GM19438 (cell line): ENCODE measurements around the gene LRRTM4.
"Not testable (repeated sequence)": the region's sequence is repeated elsewhere in the genome, so short reads cannot be mapped to it uniquely, and the experiment has no call there.

Experiments used
- ATAC-seq: cut with Tn5 transposase; IDR thresholded peaks from one replicate; pipeline ENCODE4 v1.9.1; 2021; ENCODE audit warnings: low read depth; ENCODE audit not compliant: unreplicated experiment

LRRTM4 gene

DNA sequence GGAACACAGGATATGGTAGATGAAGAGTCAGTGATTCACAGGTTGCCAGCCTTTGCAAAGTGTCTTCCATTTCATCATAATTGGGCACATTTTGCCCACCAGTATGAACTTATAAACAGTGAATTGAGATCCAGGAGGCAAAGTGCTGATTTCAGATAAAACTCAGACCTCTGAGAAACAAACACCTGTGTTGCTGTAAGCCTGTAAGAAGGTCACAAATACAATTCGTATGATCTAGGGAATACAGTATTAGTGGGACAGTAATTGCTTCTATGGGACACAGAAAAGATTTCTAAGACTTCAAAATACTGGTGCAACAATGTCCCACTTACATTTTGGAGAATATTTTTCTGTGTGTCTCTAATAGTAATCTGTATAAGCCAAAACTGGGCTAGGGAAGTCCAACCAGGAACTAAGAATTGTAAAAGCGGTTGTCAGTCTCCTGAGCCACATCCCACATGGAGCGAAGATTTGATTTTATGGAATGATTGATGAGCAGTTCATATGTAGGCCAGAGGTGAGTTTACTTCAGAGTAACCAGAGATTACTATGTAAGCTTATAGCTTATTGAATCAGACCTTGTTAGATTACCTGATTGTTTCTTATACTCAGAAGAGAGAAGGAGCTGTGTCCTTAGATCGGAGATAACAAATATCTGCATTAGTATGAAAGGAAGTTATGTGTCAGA, 728.4 kb downstream of the LRRTM4 start:
- no peak for ATAC-seq

DNA sequence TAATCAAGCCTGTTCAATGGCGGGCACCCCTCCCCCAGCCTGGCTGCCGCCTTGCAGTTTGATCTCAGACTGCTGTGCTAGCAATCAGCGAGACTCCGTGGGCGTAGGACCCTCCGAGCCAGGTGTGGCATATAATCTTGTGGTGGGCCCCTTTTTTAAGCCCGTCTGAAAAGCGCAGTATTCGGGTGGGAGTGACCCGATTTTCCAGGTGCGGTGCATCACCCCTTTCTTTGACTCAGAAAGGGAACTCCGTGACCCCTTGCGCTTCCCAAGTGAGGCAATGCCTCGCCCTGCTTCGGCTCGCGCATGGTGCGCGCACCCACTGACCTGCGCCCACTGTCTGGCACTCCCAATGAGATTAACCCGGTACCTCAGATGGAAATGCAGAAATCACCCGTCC, 740.9 kb downstream of the LRRTM4 start:
- not testable (repeated sequence) for ATAC-seq

DNA sequence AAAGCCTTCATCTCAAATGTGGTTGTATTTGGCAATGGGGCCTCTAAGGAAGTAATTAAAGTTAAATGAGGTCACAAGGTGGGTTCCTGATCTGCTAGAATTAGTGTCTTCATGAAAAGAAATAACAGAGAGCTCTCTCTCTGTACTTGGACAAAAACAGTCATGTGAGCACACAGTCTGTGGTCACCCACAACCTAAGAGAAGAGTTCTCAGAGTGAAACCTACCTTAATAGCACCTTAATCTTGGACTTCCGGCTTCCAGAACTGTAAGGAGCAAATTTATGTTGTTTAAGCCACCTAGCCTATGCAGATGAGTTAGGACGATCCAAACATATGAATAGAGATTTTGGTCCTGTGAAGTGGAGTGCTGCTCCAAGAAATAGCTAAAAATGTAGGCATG, 758.9 kb downstream of the LRRTM4 start:
- peak; percentile 33 for ATAC-seq

DNA sequence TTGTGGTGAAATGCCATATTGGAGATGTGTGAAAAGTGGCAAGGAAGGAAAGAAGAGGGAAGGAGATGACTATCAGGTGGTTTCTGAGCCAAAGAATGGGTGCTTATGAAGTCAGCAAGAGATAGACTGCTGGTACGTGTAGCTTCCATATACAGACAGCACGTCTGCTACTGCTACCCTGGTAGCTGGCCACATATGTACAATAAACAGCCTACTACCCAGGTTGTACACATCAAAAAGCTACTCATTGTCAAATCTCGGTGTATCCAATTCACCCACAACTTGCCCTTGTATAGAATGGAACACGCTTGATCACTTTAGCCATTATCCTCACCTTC, 761.8 kb downstream of the LRRTM4 start:
- ATAC-seq, result peak; percentile 32

DNA sequence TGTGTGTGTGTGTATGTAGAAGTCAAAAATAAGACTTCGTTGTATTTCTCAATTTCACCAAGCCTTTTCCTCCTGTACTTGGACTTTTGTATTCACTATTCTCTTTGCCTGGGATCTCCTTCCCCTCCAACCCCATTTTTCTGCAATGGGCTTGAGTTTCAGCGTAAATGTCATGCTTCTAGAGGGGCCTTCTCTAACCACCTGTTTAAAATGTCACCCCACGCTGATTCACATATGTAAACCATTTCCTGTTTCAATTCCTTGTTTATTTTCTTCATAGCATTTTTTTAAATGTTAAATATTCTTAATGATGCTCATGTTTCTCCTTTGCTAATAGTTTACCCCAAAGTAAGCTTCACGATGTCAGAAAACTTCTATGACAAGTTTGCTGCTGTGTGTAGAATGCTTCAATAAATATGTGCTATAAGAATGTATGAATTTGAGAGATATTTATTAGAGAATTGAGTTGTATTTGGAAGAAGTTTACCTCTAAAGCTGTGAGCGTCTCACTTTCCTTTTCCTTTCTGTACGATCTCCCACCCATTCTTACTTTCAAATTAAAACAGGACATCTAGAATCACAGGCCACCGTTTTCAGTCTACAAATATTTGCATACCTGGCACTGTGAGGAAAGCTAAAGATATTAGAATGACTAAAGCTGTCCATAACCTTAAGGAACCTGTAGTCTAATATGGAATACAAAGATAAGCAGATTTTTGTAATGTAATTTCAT, 762.4 kb downstream of the LRRTM4 start:
- ATAC-seq, result peak; percentile 69

DNA sequence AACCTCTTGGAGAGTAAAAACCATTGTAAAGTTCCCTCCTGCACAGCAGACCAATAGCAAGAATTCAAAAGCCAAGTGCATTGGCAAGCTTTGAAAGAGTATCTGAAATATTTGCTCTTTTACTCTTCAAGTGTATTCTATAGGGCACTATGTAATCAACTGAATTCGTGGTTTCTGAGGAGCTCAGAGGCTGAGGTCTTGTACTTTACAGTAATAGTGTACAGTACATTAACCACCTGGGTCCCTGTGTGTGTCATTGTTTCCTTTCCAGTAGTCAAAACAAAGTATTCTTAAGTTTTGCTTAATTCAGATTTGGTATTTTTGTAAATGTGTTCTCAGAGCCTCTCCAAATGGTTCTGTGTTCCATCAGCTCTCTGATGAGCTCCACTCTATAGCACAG, 769.7 kb downstream of the LRRTM4 start:
- no peak for ATAC-seq

DNA sequence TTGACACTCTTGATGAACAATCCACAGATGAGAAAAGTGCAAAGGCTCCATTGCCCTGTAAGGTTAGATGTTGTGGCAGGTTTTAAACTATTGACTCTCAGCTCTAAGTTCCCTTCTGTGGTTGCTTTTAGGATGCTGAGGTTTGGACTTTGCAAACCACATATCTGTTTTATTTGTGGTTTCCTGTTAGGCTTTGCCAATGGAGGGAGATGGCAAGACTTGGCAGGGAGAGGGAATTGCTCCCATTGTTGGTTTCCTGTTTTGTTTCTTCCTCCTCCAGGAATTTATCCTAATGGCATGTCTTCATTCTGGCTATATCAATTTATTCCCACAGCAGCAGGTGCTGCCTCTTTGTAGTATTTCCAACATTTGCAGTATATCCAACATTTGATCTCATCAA, 772.3 kb downstream of the LRRTM4 start:
- ATAC-seq, result no peak

DNA sequence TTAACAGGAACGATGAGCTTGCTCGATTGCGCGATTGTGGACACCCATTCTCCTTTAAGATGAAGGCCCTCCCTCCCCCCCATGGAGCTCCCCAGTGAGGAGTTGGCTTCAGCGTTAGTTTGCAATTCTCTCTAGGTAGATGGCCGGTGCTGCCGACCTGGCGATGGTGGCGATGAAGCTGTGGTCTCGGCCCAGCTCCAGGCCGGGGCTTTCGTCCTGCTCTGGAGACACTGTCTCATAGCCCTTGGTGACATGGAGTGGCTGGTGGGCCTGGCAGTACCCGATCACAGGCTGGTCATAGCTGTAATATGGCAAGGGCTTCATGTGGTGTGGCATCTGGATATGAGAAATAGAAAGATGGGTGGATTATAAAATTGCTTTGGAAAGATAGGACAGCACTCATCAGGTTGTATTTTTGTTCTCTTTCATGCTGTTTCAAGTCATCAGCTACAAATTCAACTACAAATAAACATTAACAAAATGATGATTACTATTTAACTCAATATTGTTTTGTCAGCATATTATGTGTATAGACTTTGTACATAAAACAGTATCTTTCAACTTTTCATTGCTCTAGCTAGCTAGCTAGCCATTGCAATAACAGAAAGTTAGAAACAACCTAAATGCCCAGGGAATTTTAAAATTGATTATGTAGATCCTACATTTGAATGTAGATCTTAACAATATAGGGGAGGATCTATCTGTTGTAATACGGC, 773.4 kb downstream of the LRRTM4 start:
- ATAC-seq, result no peak

DNA sequence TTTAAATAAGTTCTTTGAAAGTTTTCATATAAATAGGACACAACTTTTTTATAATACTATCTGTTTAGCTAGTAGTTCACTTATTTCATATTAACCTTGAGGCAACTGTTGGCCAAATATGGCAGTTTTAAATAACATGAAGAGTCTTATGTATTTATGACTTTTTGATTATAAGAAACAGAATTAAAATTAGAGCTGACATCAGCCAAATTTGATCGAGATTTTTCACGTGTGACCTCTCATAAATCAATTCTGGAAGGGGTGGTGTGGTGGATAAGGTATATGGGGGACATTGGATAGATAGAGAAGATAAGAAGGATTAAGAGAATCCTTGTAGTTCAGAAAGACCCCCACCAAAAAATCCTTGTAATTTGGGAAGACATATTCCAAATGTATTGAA, 776.6 kb downstream of the LRRTM4 start:
- ATAC-seq, result no peak

DNA sequence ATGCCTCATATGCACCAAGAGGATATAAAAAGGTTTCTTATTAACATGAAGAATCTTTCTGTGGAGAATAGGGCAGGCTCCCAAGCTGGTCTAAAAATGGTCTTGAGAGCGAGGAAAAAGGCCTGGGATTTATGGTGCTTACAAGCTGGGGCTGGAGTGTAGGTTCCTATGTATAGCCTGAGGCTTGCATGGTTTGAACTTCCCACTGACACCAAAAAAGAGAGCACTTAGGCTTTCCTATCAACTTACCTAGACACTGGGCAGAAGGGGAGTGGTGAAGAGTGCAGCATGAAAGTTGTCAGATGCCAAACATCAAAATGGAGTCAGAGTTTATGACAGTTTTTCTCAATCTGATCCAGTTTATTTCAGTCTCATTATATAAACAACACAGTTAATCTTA, 784.6 kb downstream of the LRRTM4 start:
- ATAC-seq, result no peak

DNA sequence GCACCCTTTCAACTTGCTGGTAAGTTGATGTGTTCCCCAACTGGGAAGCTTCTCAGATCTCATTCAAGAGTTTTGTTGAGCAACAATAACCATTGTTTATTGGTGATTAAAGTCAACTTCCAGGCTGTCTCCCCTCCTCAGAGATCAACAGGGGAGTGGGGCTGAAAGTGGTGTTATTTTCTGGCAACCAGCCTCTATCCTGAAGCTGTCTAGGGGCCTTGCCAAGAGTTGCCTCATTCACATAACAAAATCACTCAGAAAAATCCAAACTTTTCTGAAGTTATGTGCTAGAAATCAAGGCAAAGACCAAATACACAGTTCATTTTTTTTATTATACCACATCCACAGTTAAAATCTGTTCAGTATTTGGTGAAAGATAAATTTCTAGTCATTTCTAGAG, 788.4 kb downstream of the LRRTM4 start:
- ATAC-seq, result no peak

DNA sequence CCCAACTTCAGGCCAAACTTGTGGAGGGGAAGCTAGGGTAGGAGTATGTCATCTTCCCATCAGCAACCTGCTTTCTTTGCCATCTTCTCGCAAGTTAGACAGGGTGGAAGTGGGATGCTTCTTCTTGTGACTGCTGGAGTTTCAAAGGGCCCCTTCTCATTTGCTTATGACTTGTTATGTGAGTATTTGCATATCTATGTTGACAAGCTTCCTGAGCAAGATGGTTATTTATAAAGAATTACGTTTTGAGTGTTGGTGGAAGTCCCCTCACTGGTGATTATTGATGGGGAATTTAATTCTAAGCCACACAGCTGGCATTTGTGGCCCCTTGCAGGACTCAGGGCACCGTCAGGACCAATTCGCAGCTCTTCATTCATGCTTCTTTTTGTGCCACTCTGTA, 791.0 kb downstream of the LRRTM4 start:
- no peak for ATAC-seq

DNA sequence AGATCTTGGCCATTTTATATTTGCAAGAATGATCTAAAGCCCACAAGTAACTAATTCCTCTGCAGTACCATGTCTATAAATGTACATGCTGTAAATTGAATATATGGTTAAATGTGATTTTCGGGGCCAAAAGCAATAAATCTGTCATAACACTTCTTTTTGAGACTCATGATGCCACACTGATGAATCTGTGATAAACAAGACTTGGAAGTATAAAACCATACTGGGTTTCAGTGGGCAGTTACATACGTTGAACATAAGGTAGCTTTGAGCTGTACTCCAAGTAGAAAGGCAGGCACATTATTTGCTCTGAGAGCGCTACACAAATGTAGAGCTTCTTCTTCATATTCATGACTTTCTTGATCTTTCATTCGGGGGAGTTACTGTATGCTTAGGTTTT, 792.2 kb downstream of the LRRTM4 start:
- ATAC-seq, result no peak

DNA sequence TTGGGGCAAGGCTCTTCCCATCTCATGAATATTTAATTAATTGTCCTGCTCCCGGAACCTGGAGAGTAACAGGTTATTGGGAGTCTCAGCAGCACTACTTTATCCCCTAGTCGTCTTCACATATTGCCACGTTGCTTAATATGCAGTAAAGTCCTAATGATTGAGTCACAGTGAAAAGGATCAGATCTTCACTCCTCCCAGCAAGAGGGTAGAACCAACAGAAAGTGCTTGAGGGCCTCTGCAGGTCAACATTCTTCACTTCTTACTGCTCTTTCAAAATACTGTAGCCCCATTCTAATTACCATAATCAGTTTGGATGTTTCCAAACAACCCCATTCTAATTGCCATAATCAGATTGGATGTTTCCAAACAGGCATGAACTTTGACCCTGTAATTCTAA, 801.0 kb downstream of the LRRTM4 start:
- no peak for ATAC-seq

DNA sequence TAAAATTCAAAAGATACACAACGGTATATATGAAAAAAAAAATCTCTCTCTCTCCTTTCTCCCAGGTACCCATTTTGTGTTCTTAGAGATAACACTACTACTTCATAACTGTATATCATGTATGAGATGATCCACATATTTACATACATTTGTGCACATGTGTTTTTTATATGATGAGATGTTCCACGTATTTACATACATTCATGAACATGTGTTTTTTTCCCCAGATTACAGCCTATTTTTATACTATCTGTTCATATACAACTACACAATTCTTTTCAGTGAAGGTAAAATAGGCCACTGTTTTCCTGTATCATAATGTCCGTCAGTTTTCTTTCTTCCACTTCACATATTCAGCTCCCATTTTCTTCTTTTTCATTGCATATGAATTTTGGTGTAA, 808.9 kb downstream of the LRRTM4 start:
- no peak for ATAC-seq

DNA sequence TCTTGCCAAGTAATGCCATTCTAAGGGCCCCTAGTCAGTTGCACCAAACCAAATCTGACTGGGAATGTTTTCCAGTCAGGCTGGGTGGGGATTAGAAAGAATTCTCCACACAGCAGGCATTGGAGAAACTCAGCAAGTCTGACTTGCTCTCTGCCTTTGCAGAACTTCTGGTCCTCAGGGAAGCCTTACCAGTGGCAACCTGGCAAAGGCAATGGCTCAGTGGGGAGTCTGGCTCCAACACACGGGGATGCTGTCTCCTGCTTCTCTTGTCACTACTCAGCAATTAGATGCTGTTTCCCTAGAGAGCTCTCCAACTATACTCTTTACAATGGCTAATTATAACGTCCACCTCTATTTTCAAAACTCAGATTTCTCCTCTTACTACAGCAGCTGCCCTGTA, 810.7 kb downstream of the LRRTM4 start:
- ATAC-seq, result no peak

DNA sequence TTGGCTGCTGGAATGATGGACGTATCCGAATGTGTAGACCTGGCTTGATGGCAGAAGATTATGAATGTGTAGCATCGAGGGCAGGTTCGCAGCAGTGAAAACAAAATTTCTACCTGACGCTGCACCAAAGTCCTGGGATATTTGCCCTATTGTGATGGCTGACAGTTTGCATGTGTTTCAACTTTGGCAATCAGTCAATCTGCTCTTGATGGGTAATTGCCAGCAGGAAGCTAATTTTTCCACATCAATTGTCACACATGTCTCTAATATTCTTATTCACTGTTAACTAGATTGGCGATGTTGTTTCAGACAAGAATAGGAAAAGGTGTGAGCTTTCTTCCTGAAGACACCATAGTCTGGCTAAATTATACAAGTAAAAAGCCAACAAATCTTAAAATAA, 821.3 kb downstream of the LRRTM4 start:
- ATAC-seq, result no peak

DNA sequence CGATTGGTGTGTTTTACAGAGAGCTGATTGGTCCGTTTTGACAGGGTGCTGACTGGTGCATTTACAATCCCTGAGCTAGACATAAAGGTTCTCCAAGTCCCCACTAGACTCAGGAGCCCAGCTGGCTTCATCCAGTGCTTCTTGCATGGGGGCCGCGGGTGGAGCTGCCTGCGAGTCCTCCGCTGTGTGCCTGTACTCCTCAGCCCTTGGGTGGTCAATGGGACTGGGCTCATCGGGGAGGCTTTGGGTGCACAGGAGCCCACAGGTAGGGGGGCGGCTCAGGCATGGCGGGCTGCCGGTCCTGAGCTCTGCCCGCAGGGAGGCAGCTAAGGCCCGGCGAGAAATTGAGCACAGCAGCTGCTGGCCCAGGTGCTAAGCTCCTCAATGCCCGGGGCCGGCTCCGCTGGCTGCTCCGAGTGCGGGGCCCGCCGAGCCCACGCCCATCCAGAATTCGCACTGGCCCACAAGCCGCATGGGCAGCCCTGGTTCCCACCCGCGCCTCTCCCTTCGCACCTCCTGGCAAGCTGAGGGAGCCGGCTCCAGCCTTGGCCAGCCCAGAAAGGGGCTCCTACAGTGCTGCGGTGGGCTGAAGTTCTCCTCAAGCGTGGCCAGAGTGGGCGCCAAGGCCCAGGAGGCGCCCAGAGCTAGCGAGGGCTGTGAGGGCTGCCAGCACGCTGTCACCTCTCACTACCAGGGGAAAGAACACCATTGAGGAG, 824.0 kb downstream of the LRRTM4 start:
- not testable (repeated sequence) for ATAC-seq
